ENCODE measurements around the gene RNF128. TPM values are rescaled to one million over a fixed set of nuclear protein-coding genes. Genes with fewer than 3 reads are reported as not detected.

Gene RNF128, protein sequence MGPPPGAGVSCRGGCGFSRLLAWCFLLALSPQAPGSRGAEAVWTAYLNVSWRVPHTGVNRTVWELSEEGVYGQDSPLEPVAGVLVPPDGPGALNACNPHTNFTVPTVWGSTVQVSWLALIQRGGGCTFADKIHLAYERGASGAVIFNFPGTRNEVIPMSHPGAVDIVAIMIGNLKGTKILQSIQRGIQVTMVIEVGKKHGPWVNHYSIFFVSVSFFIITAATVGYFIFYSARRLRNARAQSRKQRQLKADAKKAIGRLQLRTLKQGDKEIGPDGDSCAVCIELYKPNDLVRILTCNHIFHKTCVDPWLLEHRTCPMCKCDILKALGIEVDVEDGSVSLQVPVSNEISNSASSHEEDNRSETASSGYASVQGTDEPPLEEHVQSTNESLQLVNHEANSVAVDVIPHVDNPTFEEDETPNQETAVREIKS
- total RNA-seq = under 1 TPM; 0.55 to 0.78 TPM

DNA sequence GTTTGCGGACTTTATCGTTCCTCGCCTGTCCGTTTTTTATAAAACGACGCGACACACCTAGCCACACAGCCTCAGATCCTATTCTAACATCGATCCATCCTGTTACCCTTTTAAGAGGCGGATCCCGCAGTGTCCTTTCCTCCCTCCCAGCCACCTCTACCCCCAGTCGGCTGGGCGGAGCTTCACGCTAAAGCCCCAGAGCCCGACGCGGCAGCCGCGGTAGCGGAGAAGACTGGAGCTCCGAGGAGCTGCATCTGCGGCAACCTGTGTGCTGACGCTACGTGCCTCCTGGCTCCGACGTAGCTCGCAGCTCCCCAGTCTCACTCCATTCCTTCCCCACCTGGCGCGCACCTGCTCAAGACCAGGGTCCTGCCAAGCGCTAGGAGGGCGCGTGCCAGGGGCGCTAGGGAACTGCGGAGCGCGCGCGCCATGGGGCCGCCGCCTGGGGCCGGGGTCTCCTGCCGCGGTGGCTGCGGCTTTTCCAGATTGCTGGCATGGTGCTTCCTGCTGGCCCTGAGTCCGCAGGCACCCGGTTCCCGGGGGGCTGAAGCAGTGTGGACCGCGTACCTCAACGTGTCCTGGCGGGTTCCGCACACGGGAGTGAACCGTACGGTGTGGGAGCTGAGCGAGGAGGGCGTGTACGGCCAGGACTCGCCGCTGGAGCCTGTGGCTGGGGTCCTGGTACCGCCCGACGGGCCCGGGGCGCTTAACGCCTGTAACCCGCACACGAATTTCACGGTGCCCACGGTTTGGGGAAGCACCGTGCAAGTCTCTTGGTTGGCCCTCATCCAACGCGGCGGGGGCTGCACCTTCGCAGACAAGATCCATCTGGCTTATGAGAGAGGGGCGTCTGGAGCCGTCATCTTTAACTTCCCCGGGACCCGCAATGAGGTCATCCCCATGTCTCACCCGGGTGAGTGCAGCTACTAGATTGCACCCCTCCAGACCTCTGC lies at the start of gene RNF128:
Gene RNF128, plus strand, starts transcription at position 217 of the 953 bp plus-strand sequence. Its CDS starts 213 bp downstream, at position 430.
- DNase-seq (ENCODE audit: low spot score) = no peak
- Histone ChIP-seq H3K9me3 (no peaks in the 10 kb centered on the region), H3K36me3 (no peaks in the 10 kb centered on the region), H3K4me1 (no peaks in the 10 kb centered on the region), H3K27ac (no peak within 1 kb of the TSS), H3K4me3 (peak within 1 kb of the TSS; percentile 25 to 49), H3K27me3 (peaks cover 0 to 6% of the 10 kb centered on the region in 2 donors)
- TF ChIP-seq CTCF (IDR thresholded peaks at IDR 0.05) = no peak

GRCh38 chrX:106680716-106681115 lies 45.8 kb upstream of the RNF128 start:
- H3K27me3 ChIP-seq = no peaks in the 10 kb centered on the region
- no peak overlapping the region for H3K27ac ChIP-seq
- H3K9me3 ChIP-seq = no peaks in the 10 kb centered on the region
- DNase-seq (ENCODE audit: low spot score) = no peak
- no peak for TF ChIP-seq CTCF (IDR thresholded peaks at IDR 0.05)
- no peaks in the 10 kb centered on the region for H3K36me3 ChIP-seq
- H3K4me1 ChIP-seq = no peaks in the 10 kb centered on the region
- no peak overlapping the region for H3K4me3 ChIP-seq

- Histone ChIP-seq H3K36me3 (no peaks in the 10 kb centered on the region), H3K27ac (no peak overlapping the region), H3K27me3 (no peaks in the 10 kb centered on the region), H3K9me3 (no peaks in the 10 kb centered on the region), H3K4me1 (no peaks in the 10 kb centered on the region), H3K4me3 (no peak overlapping the region)
- DNase-seq (ENCODE audit: low spot score) = no peak
- no peak for TF ChIP-seq CTCF (IDR thresholded peaks at IDR 0.05)
These were observed 42.3 kb upstream of the RNF128 start for GRCh38 chrX:106684207-106684606.

DNA sequence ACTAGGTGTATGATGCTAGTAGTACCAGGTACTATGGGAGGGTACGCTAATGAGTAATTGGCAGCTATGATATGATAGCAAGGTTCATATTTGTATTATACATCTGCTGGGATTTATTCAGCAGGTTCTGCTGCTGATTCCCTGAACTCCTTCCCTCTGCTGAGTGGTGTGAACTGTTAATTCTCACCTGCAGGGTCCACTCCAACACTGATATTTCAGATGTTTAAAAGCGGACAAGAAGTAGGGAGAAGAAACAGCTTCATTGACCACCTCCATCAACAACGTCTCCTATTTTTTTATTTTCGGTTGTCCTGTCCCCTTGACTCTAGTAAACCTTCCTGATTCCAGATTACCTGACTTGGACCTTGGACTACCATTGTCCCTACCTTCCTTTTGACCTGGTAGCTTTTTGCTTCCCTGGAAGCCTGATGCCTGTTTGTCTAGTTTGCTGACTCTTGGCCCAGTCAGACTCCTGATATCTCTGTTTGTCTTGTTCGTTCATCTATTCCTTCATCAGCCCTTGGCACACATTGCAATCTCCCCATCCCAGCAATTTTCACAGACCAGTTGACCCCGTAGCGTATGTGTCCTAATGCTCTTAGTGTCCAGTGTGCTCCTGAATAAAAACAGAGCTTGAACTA lies 34.0 kb upstream of the RNF128 start:
- Histone ChIP-seq H3K9me3 (no peaks in the 10 kb centered on the region), H3K4me3 (no peak overlapping the region), H3K27me3 (no peaks in the 10 kb centered on the region), H3K4me1 (no peaks in the 10 kb centered on the region), H3K36me3 (no peaks in the 10 kb centered on the region), H3K27ac (no peak overlapping the region)
- TF ChIP-seq CTCF (IDR thresholded peaks at IDR 0.05) = no peak
- DNase-seq (ENCODE audit: low spot score) = no peak

GRCh38 chrX:106696502-106696901 lies 30.0 kb upstream of the RNF128 start:
- no peaks in the 10 kb centered on the region for H3K4me1 ChIP-seq
- no peaks in the 10 kb centered on the region for H3K9me3 ChIP-seq
- TF ChIP-seq CTCF (IDR thresholded peaks at IDR 0.05) = no peak
- no peaks in the 10 kb centered on the region for H3K27me3 ChIP-seq
- H3K27ac ChIP-seq = no peak overlapping the region
- no peak overlapping the region for H3K4me3 ChIP-seq
- no peaks in the 10 kb centered on the region for H3K36me3 ChIP-seq
- no peak for DNase-seq (ENCODE audit: low spot score)
